WTC11 (cell line): Measurements from ENCODE around the gene ZNF500. TPM values are rescaled to one million over a fixed set of nuclear protein-coding genes. Genes with fewer than 3 reads are reported as not detected.

ENCODE experiments used
- ATAC-seq: fragments of 200-7000 bp; cut with Tn5 transposase; 2 replicates; pipeline ENCODE4 v1.10.0; 2021; ENCODE audit warnings: mild to moderate bottlenecking, moderate library complexity
- CTCF ChIA-PET: fragments of 300-600 bp; sonication (Branson Sonifier 250); formaldehyde crosslinking; loops from one replicate; lab custom pipeline; 2021; ENCODE audit warnings: antibody characterized with exemption; lab: Charles Lee
- POLR2A ChIA-PET: fragments of 350-600 bp; sonication (Branson Sonifier 250); formaldehyde crosslinking; loops from one replicate; lab custom pipeline; 2021; ENCODE audit warnings: antibody characterized with exemption; lab: Charles Lee
- DNase-seq: peaks from one replicate; pipeline ENCODE4 v3.0.0; 2021; ENCODE audit warnings: low spot score
- H3K27ac Mint-ChIP-seq: 2 replicates; pipeline ENCODE4 v1.8.0; 2021; ENCODE audit warnings: mixed read lengths
- H3K27me3 Mint-ChIP-seq: 2 replicates; pipeline ENCODE4 v1.8.0; 2021; ENCODE audit warnings: low read depth, mild to moderate bottlenecking, moderate library complexity, mixed read lengths
- H3K36me3 Mint-ChIP-seq: 2 replicates; pipeline ENCODE4 v1.8.0; 2021; ENCODE audit warnings: mixed read lengths
- H3K4me1 Mint-ChIP-seq: 2 replicates; pipeline ENCODE4 v1.8.0; 2022; ENCODE audit warnings: mixed read lengths
- H3K4me3 Mint-ChIP-seq: 2 replicates; pipeline ENCODE4 v1.8.0; 2021; ENCODE audit warnings: mild to moderate bottlenecking, moderate library complexity, mixed read lengths
- H3K9me3 Mint-ChIP-seq: 2 replicates; pipeline ENCODE4 v1.8.0; 2021; ENCODE audit warnings: mixed read lengths
- ATF1 ChIP-seq: sonication (generic); formaldehyde crosslinking; IDR thresholded peaks from 2 replicates; pipeline ENCODE4 v1.8.1; 2023; ENCODE audit warnings: mild to moderate bottlenecking, moderate library complexity, missing genetic modification reagents
- CREB1 ChIP-seq: sonication (generic); formaldehyde crosslinking; IDR thresholded peaks from 2 replicates; pipeline ENCODE4 v1.8.0; 2023; ENCODE audit warnings: mild to moderate bottlenecking, missing genetic modification reagents
- ETV6 ChIP-seq: sonication (generic); formaldehyde crosslinking; IDR thresholded peaks from 2 replicates; pipeline ENCODE4 v1.8.1; 2022; ENCODE audit warnings: mild to moderate bottlenecking, missing genetic modification reagents
- GTF2I ChIP-seq: fragments of 250-450 bp; sonication (Bioruptor Pico); conservative IDR thresholded peaks from 2 replicates; pipeline ENCODE4 v1.4.0; 2021; ENCODE audit warnings: mild to moderate bottlenecking
- HMGA2 ChIP-seq: fragments of 250-450 bp; sonication (Bioruptor Pico); IDR thresholded peaks from 2 replicates; pipeline ENCODE4 v1.4.0; 2021; ENCODE audit warnings: mild to moderate bottlenecking, moderate library complexity
- NFYB ChIP-seq: sonication (generic); formaldehyde crosslinking; conservative IDR thresholded peaks from 2 replicates; pipeline ENCODE4 v1.8.0; 2022; ENCODE audit warnings: low read depth, missing genetic modification reagents
- NR2C2 ChIP-seq: sonication (generic); formaldehyde crosslinking; IDR thresholded peaks from 2 replicates; pipeline ENCODE4 v1.8.0; 2022; ENCODE audit warnings: mild to moderate bottlenecking, missing genetic modification reagents
- SMAD3 ChIP-seq: sonication (generic); formaldehyde crosslinking; IDR thresholded peaks from 2 replicates; pipeline ENCODE4 v1.8.0; 2022; ENCODE audit warnings: missing genetic modification reagents, mild to moderate bottlenecking, borderline replicate concordance
- TCF7 ChIP-seq: sonication (generic); formaldehyde crosslinking; IDR thresholded peaks from 2 replicates; pipeline ENCODE4 v1.8.0; 2022; ENCODE audit warnings: mild to moderate bottlenecking, low read depth, missing genetic modification reagents, moderate library complexity
- ZNF219 ChIP-seq: sonication (generic); formaldehyde crosslinking; IDR thresholded peaks from 2 replicates; pipeline ENCODE4 v1.8.0; 2023; ENCODE audit warnings: missing genetic modification reagents, mild to moderate bottlenecking, borderline replicate concordance
- ZNF416 ChIP-seq: fragments of 250-450 bp; sonication (Bioruptor Pico); IDR thresholded peaks from 2 replicates; pipeline ENCODE4 v1.9.0; 2021; ENCODE audit warnings: mild to moderate bottlenecking, inconsistent platforms
- ZNF671 ChIP-seq: fragments of 250-450 bp; sonication (Bioruptor Pico); IDR thresholded peaks from 2 replicates; pipeline ENCODE4 v1.8.0; 2021; ENCODE audit warnings: mild to moderate bottlenecking
- total RNA-seq: library from RNA; stranded (reverse); gene quantifications from 3 replicates; pipeline ENCODE4 v1.2.3, GENCODE V29; 2021
- TF ChIP-seq, protein P1 (sequence below): sonication (generic); formaldehyde crosslinking; IDR thresholded peaks from 2 replicates; pipeline ENCODE4 v1.8.0; 2022; ENCODE audit warnings: mild to moderate bottlenecking, missing genetic modification reagents
- TF ChIP-seq, protein P2 (sequence below): fragments of 250-450 bp; sonication (Bioruptor Pico); conservative IDR thresholded peaks from 2 replicates; pipeline ENCODE4 v1.9.0; 2021; ENCODE audit warnings: mild to moderate bottlenecking
- TF ChIP-seq, protein P3 (sequence below): fragments of 200-600 bp; IDR thresholded peaks from 2 replicates; pipeline ENCODE4 v1.8.0; 2022; ENCODE audit warnings: antibody characterized with exemption
- TF ChIP-seq, protein P4 (sequence below): sonication (generic); formaldehyde crosslinking; IDR thresholded peaks from 2 replicates; pipeline ENCODE4 v1.8.1; 2022; ENCODE audit warnings: missing genetic modification reagents, borderline replicate concordance
- TF ChIP-seq, protein P5 (sequence below): sonication (generic); formaldehyde crosslinking; IDR thresholded peaks from 2 replicates; pipeline ENCODE4 v1.8.0; 2022; ENCODE audit warnings: mild to moderate bottlenecking, missing genetic modification reagents
- TF ChIP-seq, protein P6 (sequence below): fragments of 250-450 bp; sonication (Bioruptor Pico); IDR thresholded peaks from 2 replicates; pipeline ENCODE4 v1.9.0; 2021; ENCODE audit warnings: mild to moderate bottlenecking
- TF ChIP-seq, protein P7 (sequence below): sonication (generic); formaldehyde crosslinking; IDR thresholded peaks from 2 replicates; pipeline ENCODE4 v1.8.1; 2022; ENCODE audit warnings: low read depth, mild to moderate bottlenecking, moderate library complexity, missing genetic modification reagents, borderline replicate concordance

ZNF500 gene
- total RNA-seq, 1 experiment from 2014 or later: 19.9 TPM

DNA sequence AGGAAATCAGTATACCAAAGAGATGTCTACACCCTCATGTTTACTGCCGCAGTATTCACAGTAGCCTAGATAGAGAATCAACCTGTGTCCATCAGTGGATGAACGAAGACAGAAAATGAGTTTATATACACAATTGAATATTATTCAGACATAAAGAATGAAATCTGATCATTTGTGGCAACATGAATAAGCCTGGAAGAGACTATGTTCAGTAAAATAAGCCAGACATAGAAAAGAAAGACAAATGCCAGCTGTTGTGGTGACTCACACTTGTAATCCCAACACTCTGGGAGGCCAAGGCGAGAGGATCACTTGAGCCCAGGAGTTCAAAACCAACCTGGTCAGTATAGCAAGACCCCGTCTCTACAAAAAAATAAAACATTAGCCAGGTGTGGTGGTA lies 57.5 kb downstream of the ZNF500 start:
- ATAC-seq: no peak
- H3K9me3 Mint-ChIP-seq: no peaks in the 10 kb centered on the region
- DNase-seq: no peak

DNA sequence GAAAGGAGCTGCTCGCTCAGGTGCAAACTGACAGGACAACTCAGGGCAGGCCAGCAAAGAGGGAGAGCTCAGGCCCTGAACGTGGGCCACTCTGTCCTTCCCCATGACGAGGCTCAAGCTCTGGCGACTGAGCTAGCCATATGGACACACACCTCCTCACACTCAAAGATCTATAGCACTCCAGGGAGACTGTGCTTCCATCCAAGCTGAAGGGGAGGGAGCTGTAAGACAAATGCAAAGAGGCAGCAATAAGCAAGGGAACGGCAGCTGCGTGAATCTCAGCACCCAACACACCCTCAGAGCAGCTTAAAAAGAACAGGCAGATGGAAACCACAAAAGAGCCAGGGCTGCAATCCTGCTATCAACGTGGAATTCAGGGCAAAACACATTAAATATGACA lies 60.1 kb downstream of the ZNF500 start:
- H3K4me1 Mint-ChIP-seq: no peaks in the 10 kb centered on the region
- TF ChIP-seq, protein P1, sequence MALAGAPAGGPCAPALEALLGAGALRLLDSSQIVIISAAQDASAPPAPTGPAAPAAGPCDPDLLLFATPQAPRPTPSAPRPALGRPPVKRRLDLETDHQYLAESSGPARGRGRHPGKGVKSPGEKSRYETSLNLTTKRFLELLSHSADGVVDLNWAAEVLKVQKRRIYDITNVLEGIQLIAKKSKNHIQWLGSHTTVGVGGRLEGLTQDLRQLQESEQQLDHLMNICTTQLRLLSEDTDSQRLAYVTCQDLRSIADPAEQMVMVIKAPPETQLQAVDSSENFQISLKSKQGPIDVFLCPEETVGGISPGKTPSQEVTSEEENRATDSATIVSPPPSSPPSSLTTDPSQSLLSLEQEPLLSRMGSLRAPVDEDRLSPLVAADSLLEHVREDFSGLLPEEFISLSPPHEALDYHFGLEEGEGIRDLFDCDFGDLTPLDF (CRISPR knock-in tag): no peak
- TF ChIP-seq NFYB (CRISPR knock-in tag) (no peak), TCF7 (CRISPR knock-in tag) (no peak), SMAD3 (CRISPR knock-in tag) (no peak), NR2C2 (no peak), ATF1 (CRISPR knock-in tag) (no peak), GTF2I (CRISPR knock-in tag) (no peak), ZNF671 (CRISPR knock-in tag) (no peak), HMGA2 (CRISPR knock-in tag) (no peak), ZNF219 (CRISPR knock-in tag) (no peak), CREB1 (no peak)
- TF ChIP-seq, protein P2, sequence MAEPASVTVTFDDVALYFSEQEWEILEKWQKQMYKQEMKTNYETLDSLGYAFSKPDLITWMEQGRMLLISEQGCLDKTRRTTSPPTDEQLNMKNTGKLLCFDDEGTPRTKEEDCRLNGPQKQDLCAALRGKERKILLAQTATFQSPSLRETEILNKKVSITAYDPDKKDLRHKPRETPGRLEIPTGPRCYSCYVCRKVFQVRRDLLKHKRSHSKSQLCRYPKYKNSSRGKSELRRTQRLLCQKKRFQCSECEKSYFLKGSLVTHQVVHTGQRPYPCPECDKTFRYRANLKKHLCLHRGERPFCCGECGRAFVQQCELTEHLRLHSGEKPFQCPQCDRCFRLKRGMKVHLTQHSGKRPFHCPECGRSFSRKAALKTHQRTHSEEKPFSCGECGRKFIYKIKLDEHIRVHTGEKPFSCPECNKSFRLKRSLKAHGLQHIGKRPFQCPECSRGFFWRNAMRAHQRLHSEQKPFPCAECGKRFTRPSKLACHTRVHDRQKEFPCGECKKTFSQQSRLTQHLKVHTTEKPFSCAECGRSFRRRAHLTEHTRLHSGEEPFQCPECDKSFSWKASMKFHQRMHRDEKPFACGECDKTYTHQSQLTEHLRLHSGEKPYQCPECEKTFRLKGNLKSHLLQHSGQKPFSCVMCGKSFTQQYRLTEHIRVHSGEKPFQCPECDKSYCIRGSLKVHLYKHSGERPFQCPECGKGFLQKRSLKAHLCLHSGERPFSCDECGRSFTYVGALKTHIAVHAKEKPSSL: no peak
- TF ChIP-seq, protein P3, sequence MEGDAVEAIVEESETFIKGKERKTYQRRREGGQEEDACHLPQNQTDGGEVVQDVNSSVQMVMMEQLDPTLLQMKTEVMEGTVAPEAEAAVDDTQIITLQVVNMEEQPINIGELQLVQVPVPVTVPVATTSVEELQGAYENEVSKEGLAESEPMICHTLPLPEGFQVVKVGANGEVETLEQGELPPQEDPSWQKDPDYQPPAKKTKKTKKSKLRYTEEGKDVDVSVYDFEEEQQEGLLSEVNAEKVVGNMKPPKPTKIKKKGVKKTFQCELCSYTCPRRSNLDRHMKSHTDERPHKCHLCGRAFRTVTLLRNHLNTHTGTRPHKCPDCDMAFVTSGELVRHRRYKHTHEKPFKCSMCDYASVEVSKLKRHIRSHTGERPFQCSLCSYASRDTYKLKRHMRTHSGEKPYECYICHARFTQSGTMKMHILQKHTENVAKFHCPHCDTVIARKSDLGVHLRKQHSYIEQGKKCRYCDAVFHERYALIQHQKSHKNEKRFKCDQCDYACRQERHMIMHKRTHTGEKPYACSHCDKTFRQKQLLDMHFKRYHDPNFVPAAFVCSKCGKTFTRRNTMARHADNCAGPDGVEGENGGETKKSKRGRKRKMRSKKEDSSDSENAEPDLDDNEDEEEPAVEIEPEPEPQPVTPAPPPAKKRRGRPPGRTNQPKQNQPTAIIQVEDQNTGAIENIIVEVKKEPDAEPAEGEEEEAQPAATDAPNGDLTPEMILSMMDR: no peak
- TF ChIP-seq, protein P4, sequence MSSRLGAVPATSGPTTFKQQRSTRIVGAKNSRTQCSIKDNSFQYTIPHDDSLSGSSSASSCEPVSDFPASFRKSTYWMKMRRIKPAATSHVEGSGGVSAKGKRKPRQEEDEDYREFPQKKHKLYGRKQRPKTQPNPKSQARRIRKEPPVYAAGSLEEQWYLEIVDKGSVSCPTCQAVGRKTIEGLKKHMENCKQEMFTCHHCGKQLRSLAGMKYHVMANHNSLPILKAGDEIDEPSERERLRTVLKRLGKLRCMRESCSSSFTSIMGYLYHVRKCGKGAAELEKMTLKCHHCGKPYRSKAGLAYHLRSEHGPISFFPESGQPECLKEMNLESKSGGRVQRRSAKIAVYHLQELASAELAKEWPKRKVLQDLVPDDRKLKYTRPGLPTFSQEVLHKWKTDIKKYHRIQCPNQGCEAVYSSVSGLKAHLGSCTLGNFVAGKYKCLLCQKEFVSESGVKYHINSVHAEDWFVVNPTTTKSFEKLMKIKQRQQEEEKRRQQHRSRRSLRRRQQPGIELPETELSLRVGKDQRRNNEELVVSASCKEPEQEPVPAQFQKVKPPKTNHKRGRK: no peak
- TF ChIP-seq, protein P5, sequence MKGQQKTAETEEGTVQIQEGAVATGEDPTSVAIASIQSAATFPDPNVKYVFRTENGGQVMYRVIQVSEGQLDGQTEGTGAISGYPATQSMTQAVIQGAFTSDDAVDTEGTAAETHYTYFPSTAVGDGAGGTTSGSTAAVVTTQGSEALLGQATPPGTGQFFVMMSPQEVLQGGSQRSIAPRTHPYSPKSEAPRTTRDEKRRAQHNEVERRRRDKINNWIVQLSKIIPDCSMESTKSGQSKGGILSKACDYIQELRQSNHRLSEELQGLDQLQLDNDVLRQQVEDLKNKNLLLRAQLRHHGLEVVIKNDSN (CRISPR knock-in tag): no peak
- TF ChIP-seq, protein P6, sequence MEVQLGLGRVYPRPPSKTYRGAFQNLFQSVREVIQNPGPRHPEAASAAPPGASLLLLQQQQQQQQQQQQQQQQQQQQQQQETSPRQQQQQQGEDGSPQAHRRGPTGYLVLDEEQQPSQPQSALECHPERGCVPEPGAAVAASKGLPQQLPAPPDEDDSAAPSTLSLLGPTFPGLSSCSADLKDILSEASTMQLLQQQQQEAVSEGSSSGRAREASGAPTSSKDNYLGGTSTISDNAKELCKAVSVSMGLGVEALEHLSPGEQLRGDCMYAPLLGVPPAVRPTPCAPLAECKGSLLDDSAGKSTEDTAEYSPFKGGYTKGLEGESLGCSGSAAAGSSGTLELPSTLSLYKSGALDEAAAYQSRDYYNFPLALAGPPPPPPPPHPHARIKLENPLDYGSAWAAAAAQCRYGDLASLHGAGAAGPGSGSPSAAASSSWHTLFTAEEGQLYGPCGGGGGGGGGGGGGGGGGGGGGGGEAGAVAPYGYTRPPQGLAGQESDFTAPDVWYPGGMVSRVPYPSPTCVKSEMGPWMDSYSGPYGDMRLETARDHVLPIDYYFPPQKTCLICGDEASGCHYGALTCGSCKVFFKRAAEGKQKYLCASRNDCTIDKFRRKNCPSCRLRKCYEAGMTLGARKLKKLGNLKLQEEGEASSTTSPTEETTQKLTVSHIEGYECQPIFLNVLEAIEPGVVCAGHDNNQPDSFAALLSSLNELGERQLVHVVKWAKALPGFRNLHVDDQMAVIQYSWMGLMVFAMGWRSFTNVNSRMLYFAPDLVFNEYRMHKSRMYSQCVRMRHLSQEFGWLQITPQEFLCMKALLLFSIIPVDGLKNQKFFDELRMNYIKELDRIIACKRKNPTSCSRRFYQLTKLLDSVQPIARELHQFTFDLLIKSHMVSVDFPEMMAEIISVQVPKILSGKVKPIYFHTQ (CRISPR knock-in tag): no peak
- TF ChIP-seq, all 79 proteins: peak for 0
- Mint-ChIP-seq H3K4me3 (no peak overlapping the region), H3K27ac (peak overlapping the region; percentile 77), H3K27me3 (no peaks in the 10 kb centered on the region), H3K9me3 (no peaks in the 10 kb centered on the region), H3K36me3 (peaks cover 40% of the 10 kb centered on the region)
- no peak for DNase-seq
- POLR2A ChIA-PET: interaction anchor here (0.7 kb wide), 1 partner anchor 31 kb away, joined by 3 read pairs; no protein-coding TSS in a partner anchor
- ATAC-seq: no peak
- CTCF ChIA-PET: interaction anchor here (1.1 to 1.3 kb wide), 3 partner anchors 12 to 249 kb away, joined by 4 to 7 read pairs (median 6); no protein-coding TSS in a partner anchor

More for the DNA sequence above, 57.5 kb downstream of the ZNF500 start:
- POLR2A ChIA-PET: interaction anchor here (1.4 kb wide), 1 partner anchor 9 kb away, joined by 3 read pairs; no protein-coding TSS in a partner anchor
- CTCF ChIA-PET: interaction anchor here (1.7 kb wide), 1 partner anchor 27 kb away, joined by 8 read pairs; no protein-coding TSS in a partner anchor
- H3K36me3 Mint-ChIP-seq: peaks cover 46% of the 10 kb centered on the region
- TF ChIP-seq CREB1 (no peak), ZNF416 (no peak), ETV6 (no peak)
- TF ChIP-seq, protein P7, sequence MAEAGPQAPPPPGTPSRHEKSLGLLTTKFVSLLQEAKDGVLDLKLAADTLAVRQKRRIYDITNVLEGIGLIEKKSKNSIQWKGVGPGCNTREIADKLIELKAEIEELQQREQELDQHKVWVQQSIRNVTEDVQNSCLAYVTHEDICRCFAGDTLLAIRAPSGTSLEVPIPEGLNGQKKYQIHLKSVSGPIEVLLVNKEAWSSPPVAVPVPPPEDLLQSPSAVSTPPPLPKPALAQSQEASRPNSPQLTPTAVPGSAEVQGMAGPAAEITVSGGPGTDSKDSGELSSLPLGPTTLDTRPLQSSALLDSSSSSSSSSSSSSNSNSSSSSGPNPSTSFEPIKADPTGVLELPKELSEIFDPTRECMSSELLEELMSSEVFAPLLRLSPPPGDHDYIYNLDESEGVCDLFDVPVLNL (CRISPR knock-in tag): no peak
- H3K4me3 Mint-ChIP-seq: no peak overlapping the region
- H3K27me3 Mint-ChIP-seq: no peaks in the 10 kb centered on the region
- H3K27ac Mint-ChIP-seq: no peak overlapping the region
- peaks cover 14% of the 10 kb centered on the region for H3K4me1 Mint-ChIP-seq
